Keratinocyte (primary cell): ENCODE data around the gene DLX1. TPM values are rescaled to one million over a fixed set of nuclear protein-coding genes. Genes with fewer than 3 reads are reported as not detected.
"Not testable (repeated sequence)": the region's sequence is repeated elsewhere in the genome, so short reads cannot be mapped to it uniquely, and the experiment has no call there.

ENCODE experiments used
- DNase-seq: peaks from one replicate; pipeline ENCODE4 v3.0.0-alpha.2; 2011; ENCODE audit warnings: low read depth, missing footprints, low spot score
- FAIRE-seq: peaks from 2 replicates; lab custom pipeline; 2011; peaks lifted over from hg19 to GRCh38; lab: Jason Lieb, UNC
- H2AFZ ChIP-seq: 2 replicates; pipeline ENCODE4 v1.6.0; 2012; ENCODE audit warnings: low read length, control low read depth, inconsistent platforms; ENCODE audit not compliant: control insufficient read depth
- H3K27ac ChIP-seq: 2 replicates; pipeline ENCODE4 v1.5.1; 2011; ENCODE audit warnings: low read length; ENCODE audit not compliant: control insufficient read depth, insufficient read depth
- H3K27me3 ChIP-seq: 3 replicates; pipeline ENCODE4 v1.6.0; 2011; ENCODE audit warnings: low read length; ENCODE audit not compliant: control insufficient read depth, insufficient read depth; ENCODE audit errors: extremely low read depth
- H3K36me3 ChIP-seq, 2 experiments: 2 replicates in 1 of 2; 3 replicates in 1 of 2; pipeline ENCODE4 v1.5.1; 2011; ENCODE audit warnings: low read length in 2 of 2, mild to moderate bottlenecking in 1 of 2; ENCODE audit not compliant: control insufficient read depth in 2 of 2, insufficient read depth in 2 of 2; ENCODE audit errors: extremely low read depth in 1 of 2
- H3K4me1 ChIP-seq: 3 replicates; pipeline ENCODE4 v1.5.1; 2011; ENCODE audit warnings: low read length; ENCODE audit not compliant: control insufficient read depth, insufficient read depth; ENCODE audit errors: extremely low read depth
- H3K4me2 ChIP-seq: 3 replicates; pipeline ENCODE4 v1.6.0; 2011; ENCODE audit warnings: low read depth, low read length; ENCODE audit not compliant: control insufficient read depth, insufficient read depth; ENCODE audit errors: extremely low read depth
- H3K4me3 ChIP-seq, 3 experiments: fragments of 200-600 bp in 1 of 3; sonication (generic) in 1 of 3; 2 replicates in 2 of 3; 3 replicates in 1 of 3; pipeline ENCODE4 v1.5.1; 2011 to 2016; ENCODE audit warnings: low read length in 3 of 3, mild to moderate bottlenecking in 3 of 3, control low read depth in 2 of 3, inconsistent platforms in 1 of 3, low read depth in 1 of 3, mixed read lengths in 1 of 3, mixed run types in 1 of 3, moderate library complexity in 1 of 3; ENCODE audit not compliant: control insufficient read depth in 2 of 3, insufficient read depth in 2 of 3; ENCODE audit errors: extremely low read depth in 1 of 3
- H3K79me2 ChIP-seq: 2 replicates; pipeline ENCODE4 v1.6.0; 2012; ENCODE audit warnings: low read length; ENCODE audit not compliant: control insufficient read depth, insufficient read depth
- H3K9ac ChIP-seq: 3 replicates; pipeline ENCODE4 v1.6.0; 2011; ENCODE audit warnings: low read length; ENCODE audit not compliant: control insufficient read depth, insufficient read depth; ENCODE audit errors: extremely low read depth
- H3K9me1 ChIP-seq: 3 replicates; pipeline ENCODE4 v1.6.0; 2011; ENCODE audit warnings: low read length; ENCODE audit not compliant: control insufficient read depth, insufficient read depth; ENCODE audit errors: extremely low read depth
- H3K9me3 ChIP-seq: 2 replicates; pipeline ENCODE4 v1.5.1; 2012; ENCODE audit warnings: low read depth, low read length; ENCODE audit not compliant: control insufficient read depth
- H4K20me1 ChIP-seq: 3 replicates; pipeline ENCODE4 v1.6.0; 2011; ENCODE audit warnings: low read length; ENCODE audit not compliant: control insufficient read depth, insufficient read depth; ENCODE audit errors: extremely low read depth
- CTCF ChIP-seq, 3 experiments: IDR thresholded peaks in 1 of 3; conservative IDR thresholded peaks in 1 of 3; optimal IDR thresholded peaks in 1 of 3; 2 replicates in 2 of 3; 3 replicates in 1 of 3; pipeline versions ENCODE3 to v1.5.1; 2011; ENCODE audit warnings: low read length in 3 of 3, mild to moderate bottlenecking in 3 of 3, moderate library complexity in 2 of 3, control low read depth in 1 of 3, inconsistent platforms in 1 of 3; ENCODE audit not compliant: insufficient read depth in 2 of 3; ENCODE audit errors: extremely low read depth in 1 of 3
- EZH2 ChIP-seq: IDR thresholded peaks from one replicate; pipeline ENCODE4 v1.6.1; 2012; ENCODE audit warnings: inconsistent platforms, mild to moderate bottlenecking, low read length, moderate library complexity
- dilution Hi-C: fragments of 300-500 bp; cut with MboI; formaldehyde crosslinking; loops from one replicate; pipeline ENCODE4 v1.7.0; 2020; ENCODE audit warnings: low sequenced_read_pairs; ENCODE audit not compliant: extremely low pct_ligation_motif_present
- polyA plus RNA-seq, 5 experiments: library from polyadenylated mRNA; depleted of rRNA in 3 of 5; stranded (reverse) in 3 of 5; stranded (forward) in 1 of 5; unstranded in 1 of 5; fragments of >200 nt; gene quantifications; 1 replicate in 1 of 5; 2 replicates in 3 of 5; 3 replicates in 1 of 5; pipeline versions ENCODE4 v1.2.1 to v1.2.3, GENCODE V29; 2011 to 2012; ENCODE audit warnings: missing spikeins in 2 of 5, low read depth in 1 of 5, low replicate concordance in 1 of 5

DLX1 gene
- polyA plus RNA-seq, 1 donor (not counting 4 experiments of a cell fraction or from before 2014, with no cell fraction given), result 0.88 TPM

DNA sequence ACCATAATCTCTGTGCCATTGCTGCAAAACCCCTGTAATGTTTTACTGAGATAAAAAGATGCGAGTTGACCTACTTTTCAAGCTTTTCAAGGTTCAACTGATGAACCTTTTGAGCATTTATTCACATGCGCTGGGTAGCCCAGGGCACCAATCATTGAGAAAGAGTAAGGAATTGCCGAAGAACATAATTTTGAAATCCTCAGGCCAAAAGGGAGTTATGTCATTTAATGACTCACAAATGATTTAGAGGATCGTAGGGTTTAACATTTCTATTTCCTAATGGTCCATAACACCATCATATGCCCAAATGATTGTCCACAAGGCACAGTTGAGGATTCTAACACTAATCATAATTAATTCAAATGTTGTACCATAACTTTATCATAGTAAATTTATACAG lies 20.2 kb upstream of the DLX1 start:
- Histone ChIP-seq H3K27me3 (no peaks in the 10 kb centered on the region), H3K4me2 (no peak overlapping the region), H3K27ac (no peak overlapping the region), H3K4me1 (no peaks in the 10 kb centered on the region), H4K20me1 (no peaks in the 10 kb centered on the region), H3K9ac (no peak overlapping the region), H2AFZ (no peak overlapping the region), H3K9me3 (no peaks in the 10 kb centered on the region), H3K9me1 (no peaks in the 10 kb centered on the region), H3K36me3 (no peaks in the 10 kb centered on the region), H3K79me2 (no peaks in the 10 kb centered on the region), H3K4me3 (no peak overlapping the region)
- no peak for TF ChIP-seq CTCF (optimal IDR thresholded peaks at IDR 0.05 in 1 of 3, IDR thresholded peaks at IDR 0.05 in 1 of 3, conservative IDR thresholded peaks at IDR 0.05 in 1 of 3; ENCODE audit: extremely low read depth in 1 of 3, insufficient read depth in 2 of 3, low read length in 3 of 3)
- TF ChIP-seq EZH2, result no peak
- DNase-seq, result no peak
- no peak for FAIRE-seq
- dilution Hi-C loops, result no loop called here

- no peaks in the 10 kb centered on the region for H3K36me3 ChIP-seq
- DNase-seq, result no peak
- H3K79me2 ChIP-seq, result no peaks in the 10 kb centered on the region
- no peak for TF ChIP-seq CTCF (optimal IDR thresholded peaks at IDR 0.05 in 1 of 3, IDR thresholded peaks at IDR 0.05 in 1 of 3, conservative IDR thresholded peaks at IDR 0.05 in 1 of 3; ENCODE audit: extremely low read depth in 1 of 3, insufficient read depth in 2 of 3, low read length in 3 of 3)
- no peak overlapping the region for H3K9ac ChIP-seq
- H3K4me3 ChIP-seq, result no peak overlapping the region
- H3K4me1 ChIP-seq, result no peaks in the 10 kb centered on the region
- no peaks in the 10 kb centered on the region for H3K9me3 ChIP-seq
- H3K27me3 ChIP-seq, result no peaks in the 10 kb centered on the region
- H2AFZ ChIP-seq, result no peak overlapping the region
- no peaks in the 10 kb centered on the region for H4K20me1 ChIP-seq
- peak; percentile 26 for FAIRE-seq
- no peaks in the 10 kb centered on the region for H3K9me1 ChIP-seq
- no peak overlapping the region for H3K27ac ChIP-seq
- dilution Hi-C loops, result no loop called here
- H3K4me2 ChIP-seq, result no peak overlapping the region
Measured at GRCh38 chr2:172066394-172066886, 18.9 kb upstream of the DLX1 start.

DNA sequence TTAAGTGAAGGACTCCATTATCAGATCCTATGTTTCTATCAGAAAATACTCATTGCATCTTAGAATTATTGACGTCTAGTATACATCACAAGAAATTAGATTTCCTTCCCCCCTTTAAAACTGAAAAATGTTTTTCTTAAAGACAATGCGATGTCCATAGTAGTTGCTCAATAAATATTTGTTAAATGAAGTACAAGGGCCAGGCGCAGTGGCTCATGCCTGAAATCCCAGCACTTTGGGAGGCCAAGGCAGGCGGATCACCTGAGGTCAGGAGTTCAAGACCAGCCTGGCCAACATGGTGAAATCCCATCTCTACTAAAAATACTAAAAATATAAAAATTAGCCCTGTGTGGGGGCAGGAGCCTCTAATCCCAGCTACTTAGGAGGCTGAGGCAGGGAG lies 17.4 kb upstream of the DLX1 start:
- H3K9me3 ChIP-seq, H3K4me3 ChIP-seq, DNase-seq, H2AFZ ChIP-seq, FAIRE-seq, H3K36me3 ChIP-seq, H4K20me1 ChIP-seq, H3K4me2 ChIP-seq, H3K9ac ChIP-seq, dilution Hi-C loops, H3K27ac ChIP-seq, H3K79me2 ChIP-seq, H3K9me1 ChIP-seq, H3K4me1 ChIP-seq, H3K27me3 ChIP-seq: not testable (repeated sequence)
